ENCODE results near the gene ANKS1B.

Gene ANKS1B

GRCh38 chr12:99959549-99960170, 25.1 kb downstream of the ANKS1B start:
- DNase-seq = no peak

GRCh38 chr12:99957866-99958466, 26.8 kb downstream of the ANKS1B start:
- no peak for DNase-seq

GRCh38 chr12:99954724-99955123, 30.0 kb downstream of the ANKS1B start:
- no peak for DNase-seq

- no peak for DNase-seq
These were observed 36.4 kb downstream of the ANKS1B start for GRCh38 chr12:99948370-99948769.

GRCh38 chr12:99946131-99946530, 38.6 kb downstream of the ANKS1B start:
- DNase-seq = no peak

- no peak for DNase-seq
These were observed 49.1 kb downstream of the ANKS1B start for GRCh38 chr12:99935608-99936007.

- no peak for DNase-seq
These were observed 58.1 kb downstream of the ANKS1B start for GRCh38 chr12:99926511-99927169.

GRCh38 chr12:99920353-99920960, 64.3 kb downstream of the ANKS1B start:
- DNase-seq = no peak

GRCh38 chr12:99917711-99918402, 66.9 kb downstream of the ANKS1B start:
- no peak for DNase-seq

GRCh38 chr12:99916555-99916954, 68.2 kb downstream of the ANKS1B start:
- DNase-seq = no peak

GRCh38 chr12:99915251-99916082, 69.3 kb downstream of the ANKS1B start:
- DNase-seq = no peak

- DNase-seq = no peak
These were observed 70.5 kb downstream of the ANKS1B start for GRCh38 chr12:99914206-99914605.

GRCh38 chr12:99911967-99912366, 72.8 kb downstream of the ANKS1B start:
- DNase-seq = no peak

- DNase-seq = no peak
These were observed 73.7 kb downstream of the ANKS1B start for GRCh38 chr12:99911081-99911480.

GRCh38 chr12:99910342-99910741, 74.4 kb downstream of the ANKS1B start:
- DNase-seq = no peak

- no peak for DNase-seq
These were observed 77.8 kb downstream of the ANKS1B start for GRCh38 chr12:99906786-99907579.

- no peak for DNase-seq
These were observed 83.6 kb downstream of the ANKS1B start for GRCh38 chr12:99901181-99901580.

- DNase-seq = no peak
These were observed 86.1 kb downstream of the ANKS1B start for GRCh38 chr12:99898645-99899044.

- no peak for DNase-seq
These were observed 105.3 kb downstream of the ANKS1B start for GRCh38 chr12:99879439-99879838.

GRCh38 chr12:99875081-99875480, 109.7 kb downstream of the ANKS1B start:
- DNase-seq = no peak

GRCh38 chr12:99870085-99870484, 114.7 kb downstream of the ANKS1B start:
- DNase-seq = no peak

- DNase-seq = no peak
These were observed 123.0 kb downstream of the ANKS1B start for GRCh38 chr12:99861731-99862130.

Measured in Kasumi-1 (cell line).